B cell (primary cell): ENCODE data around the gene IL1F10.

Experiments
- EZH2 ChIP-seq: IDR thresholded peaks from 2 replicates; pipeline ENCODE4 v1.6.1; 2012; ENCODE audit warnings: borderline replicate concordance, low read depth, mild to moderate bottlenecking, moderate library complexity, low read length; ENCODE audit not compliant: insufficient read depth, poor library complexity, severe bottlenecking
- TF ChIP-seq, protein P1 (sequence below): fragments of 200-600 bp; IDR thresholded peaks from one replicate; pipeline ENCODE4 v1.8.0; 2022; ENCODE audit warnings: antibody characterized with exemption, mild to moderate bottlenecking

DNA sequence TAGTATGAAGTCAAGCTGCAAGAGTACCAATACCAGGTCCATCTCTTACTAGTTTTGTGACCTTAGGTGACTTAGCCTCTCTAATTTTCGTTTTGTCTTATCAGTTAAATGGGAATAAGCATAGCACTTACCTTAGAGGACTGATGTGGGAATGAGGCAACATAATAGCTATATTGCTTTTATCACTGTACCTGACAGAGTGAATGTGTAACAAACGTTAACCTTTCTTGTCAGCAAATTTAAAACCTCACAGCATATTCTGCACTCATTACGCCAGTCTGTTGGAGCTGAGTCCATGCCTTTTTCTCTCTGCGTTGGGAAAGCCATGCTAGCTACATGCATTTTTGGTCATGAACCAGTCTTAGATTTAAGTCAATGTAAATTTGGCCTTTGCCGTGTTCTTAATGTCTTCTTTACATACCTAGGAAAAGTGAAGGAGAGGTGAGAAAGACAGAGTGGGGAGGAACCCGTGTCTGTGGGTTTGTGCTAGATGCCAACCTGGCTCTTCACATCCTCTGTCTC, 15.3 kb upstream of the IL1F10 start, which contains the start of gene IL36B:
- TF ChIP-seq, protein P1, sequence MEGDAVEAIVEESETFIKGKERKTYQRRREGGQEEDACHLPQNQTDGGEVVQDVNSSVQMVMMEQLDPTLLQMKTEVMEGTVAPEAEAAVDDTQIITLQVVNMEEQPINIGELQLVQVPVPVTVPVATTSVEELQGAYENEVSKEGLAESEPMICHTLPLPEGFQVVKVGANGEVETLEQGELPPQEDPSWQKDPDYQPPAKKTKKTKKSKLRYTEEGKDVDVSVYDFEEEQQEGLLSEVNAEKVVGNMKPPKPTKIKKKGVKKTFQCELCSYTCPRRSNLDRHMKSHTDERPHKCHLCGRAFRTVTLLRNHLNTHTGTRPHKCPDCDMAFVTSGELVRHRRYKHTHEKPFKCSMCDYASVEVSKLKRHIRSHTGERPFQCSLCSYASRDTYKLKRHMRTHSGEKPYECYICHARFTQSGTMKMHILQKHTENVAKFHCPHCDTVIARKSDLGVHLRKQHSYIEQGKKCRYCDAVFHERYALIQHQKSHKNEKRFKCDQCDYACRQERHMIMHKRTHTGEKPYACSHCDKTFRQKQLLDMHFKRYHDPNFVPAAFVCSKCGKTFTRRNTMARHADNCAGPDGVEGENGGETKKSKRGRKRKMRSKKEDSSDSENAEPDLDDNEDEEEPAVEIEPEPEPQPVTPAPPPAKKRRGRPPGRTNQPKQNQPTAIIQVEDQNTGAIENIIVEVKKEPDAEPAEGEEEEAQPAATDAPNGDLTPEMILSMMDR = no peak
- no peak for TF ChIP-seq EZH2
